NCI-H2196 (cell line): ENCODE results near the gene PDLIM3.
"Not testable (repeated sequence)": the region's sequence is repeated elsewhere in the genome, so short reads cannot be mapped to it uniquely, and the experiment has no call there.

Experiments
- DNase-seq: peaks from one replicate; lab custom pipeline; 2025; ENCODE audit not compliant: unreplicated experiment; lab: John Stamatoyannopoulos, UW

The PDLIM3 gene

GRCh38 chr4:185522451-185522850 lies 12.9 kb downstream of the PDLIM3 start:
- no peak for DNase-seq

- DNase-seq: no peak
Measured at GRCh38 chr4:185520119-185520518, 15.2 kb downstream of the PDLIM3 start.

- no peak for DNase-seq
Measured at GRCh38 chr4:185518494-185518893, 16.8 kb downstream of the PDLIM3 start.

- no peak for DNase-seq
Measured at GRCh38 chr4:185518069-185518468, 17.2 kb downstream of the PDLIM3 start.

GRCh38 chr4:185515248-185515647 lies 20.1 kb downstream of the PDLIM3 start:
- DNase-seq: no peak

- DNase-seq: no peak
Measured at GRCh38 chr4:185514182-185514697, 21.1 kb downstream of the PDLIM3 start.

- DNase-seq: no peak
Measured at GRCh38 chr4:185513489-185514181, 21.7 kb downstream of the PDLIM3 start.

- no peak for DNase-seq
Measured at GRCh38 chr4:185512516-185512915, 22.8 kb downstream of the PDLIM3 start.

GRCh38 chr4:185511243-185511642 lies 24.1 kb downstream of the PDLIM3 start:
- not testable (repeated sequence) for DNase-seq

- no peak for DNase-seq
Measured at GRCh38 chr4:185510806-185511205, 24.5 kb downstream of the PDLIM3 start.

- no peak for DNase-seq
Measured at GRCh38 chr4:185508181-185508580, 27.1 kb downstream of the PDLIM3 start.

- DNase-seq: no peak
Measured at GRCh38 chr4:185506422-185506821, 28.9 kb downstream of the PDLIM3 start.

- no peak for DNase-seq
Measured at GRCh38 chr4:185504098-185505047, 30.9 kb downstream of the PDLIM3 start.

GRCh38 chr4:185502386-185502785 lies 32.9 kb downstream of the PDLIM3 start:
- DNase-seq: no peak

GRCh38 chr4:185500576-185500975 lies 34.7 kb downstream of the PDLIM3 start:
- DNase-seq: no peak

- no peak for DNase-seq
Measured at GRCh38 chr4:185500035-185500434, 35.3 kb downstream of the PDLIM3 start.

- DNase-seq: no peak
Measured at GRCh38 chr4:185488650-185489049, 46.7 kb downstream of the PDLIM3 start.

- no peak for DNase-seq
Measured at GRCh38 chr4:185481401-185481800, 53.9 kb downstream of the PDLIM3 start.

GRCh38 chr4:185480016-185480732 lies 55.1 kb downstream of the PDLIM3 start:
- no peak for DNase-seq

- no peak for DNase-seq
Measured at GRCh38 chr4:185479507-185479971, 55.8 kb downstream of the PDLIM3 start.

- no peak for DNase-seq
Measured at GRCh38 chr4:185473247-185473646, 62.1 kb downstream of the PDLIM3 start.
